PC-3 (cell line): ENCODE data around the gene LIN7B. TPM values are rescaled to one million over a fixed set of nuclear protein-coding genes. Genes with fewer than 3 reads are reported as not detected.
A peak's percentile ranks its signal among the peaks of the same experiment; 100 is the strongest.

Source experiments
- ATAC-seq: fragments of 200-7000 bp; cut with Tn5 transposase; 2 replicates; pipeline ENCODE4 v1.9.1; 2020; ENCODE audit warnings: mild to moderate bottlenecking, moderate library complexity
- BruUV-seq: library from RNA; stranded (reverse); fragments of 400-500 nt; replicated peaks from 2 replicates; lab custom pipeline; 2021; lab: Mats Ljungman, UMichigan
- CTCF ChIA-PET: fragments of 300-600 bp; sonication (Branson Sonifier 250); formaldehyde crosslinking; loops from one replicate; lab custom pipeline; 2022; ENCODE audit warnings: antibody characterized with exemption; lab: Charles Lee
- POLR2A ChIA-PET: fragments of 300-600 bp; sonication (Branson Sonifier 250); formaldehyde crosslinking; loops from one replicate; lab custom pipeline; 2022; ENCODE audit warnings: antibody characterized with exemption; ENCODE audit not compliant: unreplicated experiment; lab: Charles Lee
- DNase-seq: peaks from one replicate; pipeline ENCODE4 v3.0.0-alpha.2; 2015
- H2AFZ ChIP-seq: fragments of 300-600 bp; sonication (generic); 2 replicates; pipeline ENCODE4 v1.6.0; 2016; ENCODE audit warnings: antibody characterized with exemption, low read length
- H3F3A ChIP-seq: fragments of 300-600 bp; sonication (generic); one replicate; pipeline ENCODE4 v1.6.0; 2017; ENCODE audit warnings: antibody characterized with exemption, low read length, control low read depth, mild to moderate bottlenecking; ENCODE audit not compliant: unreplicated experiment
- H3K27ac ChIP-seq: fragments of 300-600 bp; sonication (generic); 2 replicates; pipeline ENCODE4 v1.5.1; 2016; ENCODE audit warnings: mild to moderate bottlenecking, low read length
- H3K27me3 ChIP-seq: fragments of 300-600 bp; sonication (generic); 2 replicates; pipeline ENCODE4 v1.6.1; 2016; ENCODE audit warnings: low read length, mixed read lengths
- H3K36me3 ChIP-seq: fragments of 300-600 bp; sonication (generic); 2 replicates; pipeline ENCODE4 v1.6.1; 2016; ENCODE audit warnings: low read depth, mixed run types, low read length, mixed read lengths
- H3K4me1 ChIP-seq: fragments of 300-600 bp; sonication (generic); 2 replicates; pipeline ENCODE4 v1.5.1; 2016; ENCODE audit warnings: low read length; ENCODE audit not compliant: insufficient read depth
- H3K4me2 ChIP-seq: fragments of 300-600 bp; sonication (generic); 2 replicates; pipeline ENCODE4 v1.6.0; 2016; ENCODE audit warnings: low read length
- H3K4me3 ChIP-seq: fragments of 300-600 bp; sonication (generic); 2 replicates; pipeline ENCODE4 v1.5.1; 2016; ENCODE audit warnings: mild to moderate bottlenecking, low read length, mixed read lengths
- H3K79me2 ChIP-seq: fragments of 300-600 bp; sonication (generic); 2 replicates; pipeline ENCODE4 v1.6.1; 2017; ENCODE audit warnings: low read length, mixed read lengths
- H3K9ac ChIP-seq: fragments of 300-600 bp; sonication (generic); 2 replicates; pipeline ENCODE4 v1.6.0; 2016; ENCODE audit warnings: mild to moderate bottlenecking, low read length
- H3K9me2 ChIP-seq: fragments of 300-600 bp; sonication (generic); replicated peaks from 2 replicates; pipeline ENCODE4 v1.6.1; 2016; ENCODE audit warnings: mixed run types, low read length, mixed read lengths
- H3K9me3 ChIP-seq: fragments of 300-600 bp; sonication (generic); 2 replicates; pipeline ENCODE4 v1.6.1; 2016; ENCODE audit warnings: low read length, mixed read lengths
- H4K20me1 ChIP-seq: fragments of 300-600 bp; sonication (generic); 2 replicates; pipeline ENCODE4 v1.6.1; 2016; ENCODE audit warnings: low read length, mixed read lengths
- EZH2 ChIP-seq: fragments of 300-600 bp; sonication (generic); IDR thresholded peaks from one replicate; pipeline ENCODE4 v1.6.1; 2017; ENCODE audit warnings: antibody characterized with exemption, mild to moderate bottlenecking, low read length; ENCODE audit not compliant: unreplicated experiment
- EZH2phosphoT487 ChIP-seq: fragments of 300-600 bp; sonication (generic); IDR thresholded peaks from 2 replicates; pipeline ENCODE4 v1.6.1; 2018; ENCODE audit warnings: mild to moderate bottlenecking, antibody characterized with exemption, low read length, borderline replicate concordance
- intact Hi-C: fragments of 100-400 bp; cut with micrococcal nuclease; formaldehyde crosslinking; loops from 2 replicates; pipeline ENCODE4 v1.9.0; 2023
- total RNA-seq: library from RNA; depleted of rRNA; stranded (reverse); fragments of >200 nt; gene quantifications from 2 replicates; pipeline ENCODE4 v1.2.3, GENCODE V29; 2014
- TF ChIP-seq, protein P1 (sequence below): fragments of 300-600 bp; sonication (generic); conservative IDR thresholded peaks from 2 replicates; pipeline ENCODE4 v1.5.1; 2017; ENCODE audit warnings: antibody characterized with exemption, low read depth, mild to moderate bottlenecking, low read length

LIN7B gene
- total RNA-seq, 1 experiment from 2014 or later: 11.6 TPM

DNA sequence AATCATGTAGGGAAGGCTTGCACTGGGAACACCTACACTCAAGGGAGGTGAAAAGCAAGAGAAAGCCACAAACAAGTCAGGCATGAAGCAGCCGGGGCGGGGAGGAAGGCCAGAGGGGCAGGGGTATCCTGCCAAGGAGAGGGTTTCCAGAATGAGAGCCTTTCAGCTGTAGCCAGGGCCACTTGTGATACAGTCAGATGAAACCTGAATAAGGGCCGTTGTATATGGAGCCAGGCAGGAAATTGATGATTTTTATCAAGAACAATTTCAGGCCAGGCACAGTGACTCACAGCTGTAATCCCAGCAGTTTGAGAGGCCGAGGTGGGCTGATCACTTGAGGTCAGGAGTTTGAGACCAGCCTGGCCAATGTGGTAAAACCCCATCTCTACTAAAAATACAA lies 47.8 kb downstream of the LIN7B start:
- ATAC-seq (no peak), DNase-seq (no peak)
- Histone ChIP-seq H3K4me1 (peaks cover 20% of the 10 kb centered on the region), H3K4me2 (no peak overlapping the region), H3K27ac (no peak overlapping the region), H3F3A (no peaks in the 10 kb centered on the region), H3K9me3 (no peaks in the 10 kb centered on the region), H4K20me1 (no peaks in the 10 kb centered on the region), H3K9me2 (no peaks in the 10 kb centered on the region), H3K4me3 (no peak overlapping the region), H3K27me3 (no peaks in the 10 kb centered on the region), H3K36me3 (no peaks in the 10 kb centered on the region), H3K9ac (no peak overlapping the region), H2AFZ (no peak overlapping the region), H3K79me2 (peaks cover 12% of the 10 kb centered on the region)
- no TSS peak for BruUV-seq
- CTCF ChIA-PET: no interaction called here
- POLR2A ChIA-PET: no interaction called here
- intact Hi-C loops: no loop called here
- TF ChIP-seq EZH2 (no peak), EZH2phosphoT487 (no peak)
- TF ChIP-seq, protein P1, sequence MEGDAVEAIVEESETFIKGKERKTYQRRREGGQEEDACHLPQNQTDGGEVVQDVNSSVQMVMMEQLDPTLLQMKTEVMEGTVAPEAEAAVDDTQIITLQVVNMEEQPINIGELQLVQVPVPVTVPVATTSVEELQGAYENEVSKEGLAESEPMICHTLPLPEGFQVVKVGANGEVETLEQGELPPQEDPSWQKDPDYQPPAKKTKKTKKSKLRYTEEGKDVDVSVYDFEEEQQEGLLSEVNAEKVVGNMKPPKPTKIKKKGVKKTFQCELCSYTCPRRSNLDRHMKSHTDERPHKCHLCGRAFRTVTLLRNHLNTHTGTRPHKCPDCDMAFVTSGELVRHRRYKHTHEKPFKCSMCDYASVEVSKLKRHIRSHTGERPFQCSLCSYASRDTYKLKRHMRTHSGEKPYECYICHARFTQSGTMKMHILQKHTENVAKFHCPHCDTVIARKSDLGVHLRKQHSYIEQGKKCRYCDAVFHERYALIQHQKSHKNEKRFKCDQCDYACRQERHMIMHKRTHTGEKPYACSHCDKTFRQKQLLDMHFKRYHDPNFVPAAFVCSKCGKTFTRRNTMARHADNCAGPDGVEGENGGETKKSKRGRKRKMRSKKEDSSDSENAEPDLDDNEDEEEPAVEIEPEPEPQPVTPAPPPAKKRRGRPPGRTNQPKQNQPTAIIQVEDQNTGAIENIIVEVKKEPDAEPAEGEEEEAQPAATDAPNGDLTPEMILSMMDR: no peak

DNA sequence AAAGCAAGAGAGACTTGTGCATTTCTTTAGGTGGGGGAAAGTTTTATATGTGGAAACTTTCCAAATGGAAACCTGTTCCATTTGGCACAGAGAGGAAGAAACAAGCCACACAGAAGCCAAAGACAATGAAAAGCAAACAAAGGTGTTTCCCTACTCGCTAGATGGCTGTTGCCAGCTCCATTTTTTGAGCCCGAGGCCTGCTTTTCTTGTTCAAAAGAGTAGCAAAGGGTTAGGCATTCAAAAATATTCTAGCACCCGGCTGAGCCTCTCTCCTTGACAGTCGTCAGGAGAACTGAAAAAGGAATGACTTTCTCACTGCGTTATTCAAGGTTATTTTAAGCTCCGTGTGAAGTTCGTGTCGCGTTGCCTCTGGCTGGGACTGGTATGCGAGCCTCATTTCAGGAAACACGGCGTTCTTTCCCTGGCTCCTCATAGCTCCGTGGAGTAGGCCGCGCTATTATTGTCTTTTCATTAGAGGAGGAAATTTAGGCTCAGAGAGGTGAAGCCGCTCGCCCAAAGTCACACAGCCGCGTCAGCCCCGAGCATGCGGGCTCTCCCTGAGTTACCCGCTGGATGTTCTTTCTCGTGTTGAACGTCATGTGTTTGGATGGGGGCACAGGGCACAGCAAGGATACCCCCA lies 51.1 kb downstream of the LIN7B start:
- peak; percentile 66 for ATAC-seq
- POLR2A ChIA-PET: interaction anchor here (0.6 kb wide), 2 partner anchors 28 to 38 kb away, joined by 8 to 10 read pairs; no protein-coding TSS in a partner anchor

More for the DNA sequence above, 51.1 kb downstream of the LIN7B start:
- Histone ChIP-seq H3K9me2 (no peaks in the 10 kb centered on the region), H3K4me3 (no peak overlapping the region), H3K27ac (peak overlapping the region; percentile 27), H3K9ac (no peak overlapping the region), H3K27me3 (no peaks in the 10 kb centered on the region), H3K9me3 (no peaks in the 10 kb centered on the region), H4K20me1 (no peaks in the 10 kb centered on the region), H3F3A (no peaks in the 10 kb centered on the region), H3K4me1 (peaks cover 10% of the 10 kb centered on the region), H2AFZ (no peak overlapping the region), H3K36me3 (no peaks in the 10 kb centered on the region), H3K4me2 (peak overlapping the region; percentile 32), H3K79me2 (no peaks in the 10 kb centered on the region)
- CTCF ChIA-PET: interaction anchor here (0.6 to 1.2 kb wide), 2 partner anchors 20 to 34 kb away, joined by 4 read pairs; no protein-coding TSS in a partner anchor
- no peak for TF ChIP-seq EZH2phosphoT487
- TF ChIP-seq EZH2: no peak
- TF ChIP-seq, protein P1: no peak
- peak; percentile 71 for DNase-seq
- BruUV-seq: no TSS peak
- intact Hi-C loops: loop anchor here (1.0 kb wide), 1 partner anchor 34 kb away; no protein-coding TSS in a partner anchor
